ENCODE measurements around the gene ID1. TPM values are rescaled to one million over a fixed set of nuclear protein-coding genes. Genes with fewer than 3 reads are reported as not detected.
"Not testable (repeated sequence)": the region's sequence is repeated elsewhere in the genome, so short reads cannot be mapped to it uniquely, and the experiment has no call there.

The ID1 gene
- total RNA-seq, 1 donor, result 27.2 TPM

DNA sequence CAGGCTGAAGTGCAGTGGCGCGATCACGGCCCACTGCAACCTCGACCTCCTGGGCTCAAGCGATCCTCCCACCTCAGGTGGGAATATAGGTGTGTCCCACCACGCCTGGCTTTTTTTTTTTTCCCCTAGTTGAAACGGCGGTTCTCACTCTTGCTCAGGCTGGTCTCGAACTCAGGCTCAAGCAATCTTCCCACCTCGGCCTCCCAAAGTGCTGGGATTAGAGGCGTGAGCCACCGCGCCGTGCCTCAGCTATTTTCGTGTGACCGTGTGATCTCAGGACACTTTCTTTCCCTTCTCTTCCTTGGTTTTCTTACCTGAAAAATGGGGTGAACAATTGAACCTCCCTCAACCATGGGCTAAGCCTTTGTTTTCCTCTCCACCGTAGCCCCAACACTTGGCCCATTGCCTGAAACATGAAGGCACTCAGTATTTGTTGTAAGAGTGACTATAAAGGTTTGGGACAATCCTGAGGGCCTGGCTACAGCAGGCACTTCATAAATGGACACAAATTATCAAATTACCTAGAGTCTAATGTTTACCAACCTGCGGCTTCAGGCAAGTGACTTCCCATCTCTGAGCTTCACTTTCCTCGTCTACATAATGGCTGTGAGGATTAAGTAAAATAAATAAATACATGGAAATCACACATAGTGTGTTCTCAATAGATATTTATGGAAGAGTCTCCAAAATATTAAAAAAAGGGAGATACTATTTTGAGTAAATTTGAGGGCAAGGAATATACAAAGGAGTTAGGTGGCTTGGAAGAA is 31.4 kb upstream of the ID1 start:
- DNase-seq (ENCODE audit: low read depth), result peak; percentile 24
- TF ChIP-seq, protein P1, sequence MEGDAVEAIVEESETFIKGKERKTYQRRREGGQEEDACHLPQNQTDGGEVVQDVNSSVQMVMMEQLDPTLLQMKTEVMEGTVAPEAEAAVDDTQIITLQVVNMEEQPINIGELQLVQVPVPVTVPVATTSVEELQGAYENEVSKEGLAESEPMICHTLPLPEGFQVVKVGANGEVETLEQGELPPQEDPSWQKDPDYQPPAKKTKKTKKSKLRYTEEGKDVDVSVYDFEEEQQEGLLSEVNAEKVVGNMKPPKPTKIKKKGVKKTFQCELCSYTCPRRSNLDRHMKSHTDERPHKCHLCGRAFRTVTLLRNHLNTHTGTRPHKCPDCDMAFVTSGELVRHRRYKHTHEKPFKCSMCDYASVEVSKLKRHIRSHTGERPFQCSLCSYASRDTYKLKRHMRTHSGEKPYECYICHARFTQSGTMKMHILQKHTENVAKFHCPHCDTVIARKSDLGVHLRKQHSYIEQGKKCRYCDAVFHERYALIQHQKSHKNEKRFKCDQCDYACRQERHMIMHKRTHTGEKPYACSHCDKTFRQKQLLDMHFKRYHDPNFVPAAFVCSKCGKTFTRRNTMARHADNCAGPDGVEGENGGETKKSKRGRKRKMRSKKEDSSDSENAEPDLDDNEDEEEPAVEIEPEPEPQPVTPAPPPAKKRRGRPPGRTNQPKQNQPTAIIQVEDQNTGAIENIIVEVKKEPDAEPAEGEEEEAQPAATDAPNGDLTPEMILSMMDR (IDR thresholded peaks at IDR 0.05; ENCODE audit: insufficient read depth, low read depth, low read length), result no peak
- peak overlapping the region; percentile 77 for H3K4me3 ChIP-seq (ENCODE audit: low read depth, low read length)

DNA sequence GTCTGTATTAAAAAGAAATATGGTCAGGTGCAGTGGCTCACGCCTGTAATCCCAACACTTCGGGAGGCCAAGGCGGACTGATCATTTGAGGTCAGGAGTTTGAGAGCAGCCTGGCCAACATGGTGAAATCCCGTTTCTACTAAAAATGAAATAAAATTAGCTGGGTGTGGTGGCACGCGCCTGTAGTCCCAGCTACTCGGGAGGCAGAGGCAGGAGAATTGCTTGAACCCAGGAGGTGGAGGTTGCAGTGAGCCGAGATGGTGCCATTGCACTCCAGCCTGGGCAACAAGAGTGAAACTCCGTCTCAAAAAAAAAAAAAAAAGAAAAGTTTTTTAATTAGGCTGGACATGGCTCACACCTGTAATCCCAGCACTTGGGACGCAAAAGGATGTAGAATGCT is 30.1 kb upstream of the ID1 start:
- H3K4me3 ChIP-seq (ENCODE audit: low read depth, low read length); DNase-seq (ENCODE audit: low read depth): not testable (repeated sequence)

DNA sequence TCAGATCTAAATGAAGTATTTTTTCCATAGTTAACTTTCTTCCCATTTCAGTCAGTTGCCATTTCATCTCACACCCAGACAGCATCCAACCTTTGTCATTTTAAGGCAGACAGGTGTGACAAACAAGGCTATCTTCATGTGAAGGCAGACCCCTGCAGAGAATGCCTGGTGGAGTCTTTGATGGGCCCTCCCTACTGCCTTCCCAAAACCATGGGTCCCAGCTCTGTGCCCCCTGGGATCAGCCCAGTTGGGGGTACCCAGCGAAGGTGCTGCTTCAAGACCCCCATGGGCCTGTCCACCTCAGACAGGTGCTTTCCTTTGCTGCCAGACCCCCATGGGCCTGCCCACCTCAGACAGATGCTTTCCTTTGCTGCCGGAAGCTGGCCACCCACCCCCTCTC is 28.3 kb upstream of the ID1 start:
- no peak for DNase-seq (ENCODE audit: low read depth)
- no peak overlapping the region for H3K4me3 ChIP-seq (ENCODE audit: low read depth, low read length)
- TF ChIP-seq, protein P1 (IDR thresholded peaks at IDR 0.05; ENCODE audit: insufficient read depth, low read depth, low read length), result no peak

DNA sequence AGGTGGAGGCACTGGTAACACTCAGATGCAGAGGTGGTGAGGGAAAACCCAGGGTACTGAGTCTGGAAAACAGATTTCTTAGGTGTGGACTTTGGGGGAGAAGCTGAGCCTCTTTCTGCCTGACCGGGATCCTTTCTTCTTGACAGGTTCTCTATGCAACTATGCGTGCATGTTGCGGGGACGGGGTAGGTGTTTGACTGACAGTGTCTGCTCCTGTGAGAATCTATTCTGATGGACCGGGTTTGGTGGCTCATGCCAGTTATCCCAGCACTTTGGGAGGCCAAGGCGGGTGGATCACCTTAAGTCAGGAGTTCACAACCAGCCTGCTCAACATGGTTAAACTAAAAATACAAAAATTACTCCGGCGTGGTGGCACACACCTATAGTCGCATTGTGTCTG is 27.9 kb upstream of the ID1 start:
- TF ChIP-seq, protein P1 (IDR thresholded peaks at IDR 0.05; ENCODE audit: insufficient read depth, low read depth, low read length), result no peak
- no peak for DNase-seq (ENCODE audit: low read depth)
- no peak overlapping the region for H3K4me3 ChIP-seq (ENCODE audit: low read depth, low read length)

DNA sequence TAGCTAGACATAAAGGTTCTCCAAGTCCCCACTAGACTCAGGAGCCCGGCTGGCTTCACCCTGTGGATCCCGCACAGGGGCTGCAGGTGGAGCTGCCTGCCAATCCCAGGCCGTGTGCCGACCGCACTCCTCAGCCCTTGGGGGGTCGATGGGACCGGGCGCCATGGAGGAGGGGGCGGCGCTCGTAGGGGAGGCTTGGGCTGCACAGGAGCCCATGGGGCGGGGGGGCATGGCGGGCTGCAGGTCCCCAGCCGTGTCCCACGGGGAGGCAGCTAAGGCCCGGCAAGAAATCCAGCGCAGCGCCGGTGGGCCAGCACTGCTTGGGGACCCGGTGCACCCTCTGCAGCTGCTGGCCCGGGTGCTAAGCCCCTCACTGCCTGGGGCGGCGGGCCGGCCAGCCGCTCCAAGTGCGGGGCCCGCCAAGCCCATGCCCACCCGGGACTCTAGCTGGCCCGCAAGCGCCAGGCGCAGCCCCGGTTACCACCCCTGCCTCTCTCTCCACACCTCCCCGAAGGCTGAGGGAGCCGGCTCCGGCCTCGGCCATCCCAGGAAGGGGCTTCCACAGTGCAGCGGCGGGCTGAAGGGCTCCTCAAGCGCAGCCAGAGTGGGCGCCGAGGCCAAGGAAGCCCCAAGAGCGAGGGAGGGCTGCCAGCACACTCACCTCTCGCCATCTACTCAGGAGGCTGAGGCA is 26.5 kb upstream of the ID1 start:
- TF ChIP-seq, protein P1 (IDR thresholded peaks at IDR 0.05; ENCODE audit: insufficient read depth, low read depth, low read length), result no peak
- no peak for DNase-seq (ENCODE audit: low read depth)
- H3K4me3 ChIP-seq (ENCODE audit: low read depth, low read length), result no peak overlapping the region

DNA sequence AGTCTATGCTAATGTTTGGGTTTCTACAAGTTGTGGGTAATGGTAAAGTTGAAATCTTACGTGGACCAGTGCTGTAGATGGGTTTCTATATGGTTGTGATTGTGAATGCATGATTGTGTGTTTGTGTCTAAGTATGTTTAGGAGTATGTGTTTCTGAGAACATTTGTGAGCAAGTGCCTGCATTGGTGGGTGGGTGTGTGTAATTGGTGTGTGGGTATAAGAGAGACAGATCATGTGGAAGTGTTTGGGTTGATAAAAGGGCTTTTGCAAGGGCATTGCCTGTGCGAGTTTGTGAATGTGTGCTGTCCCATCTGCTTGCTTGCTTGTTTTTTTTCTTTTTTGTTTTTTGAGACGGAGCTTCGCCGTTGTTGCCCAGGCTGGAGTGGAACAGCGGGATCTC is 25.8 kb upstream of the ID1 start:
- no peak overlapping the region for H3K4me3 ChIP-seq (ENCODE audit: low read depth, low read length)
- TF ChIP-seq, protein P1 (IDR thresholded peaks at IDR 0.05; ENCODE audit: insufficient read depth, low read depth, low read length), result no peak
- no peak for DNase-seq (ENCODE audit: low read depth)

DNA sequence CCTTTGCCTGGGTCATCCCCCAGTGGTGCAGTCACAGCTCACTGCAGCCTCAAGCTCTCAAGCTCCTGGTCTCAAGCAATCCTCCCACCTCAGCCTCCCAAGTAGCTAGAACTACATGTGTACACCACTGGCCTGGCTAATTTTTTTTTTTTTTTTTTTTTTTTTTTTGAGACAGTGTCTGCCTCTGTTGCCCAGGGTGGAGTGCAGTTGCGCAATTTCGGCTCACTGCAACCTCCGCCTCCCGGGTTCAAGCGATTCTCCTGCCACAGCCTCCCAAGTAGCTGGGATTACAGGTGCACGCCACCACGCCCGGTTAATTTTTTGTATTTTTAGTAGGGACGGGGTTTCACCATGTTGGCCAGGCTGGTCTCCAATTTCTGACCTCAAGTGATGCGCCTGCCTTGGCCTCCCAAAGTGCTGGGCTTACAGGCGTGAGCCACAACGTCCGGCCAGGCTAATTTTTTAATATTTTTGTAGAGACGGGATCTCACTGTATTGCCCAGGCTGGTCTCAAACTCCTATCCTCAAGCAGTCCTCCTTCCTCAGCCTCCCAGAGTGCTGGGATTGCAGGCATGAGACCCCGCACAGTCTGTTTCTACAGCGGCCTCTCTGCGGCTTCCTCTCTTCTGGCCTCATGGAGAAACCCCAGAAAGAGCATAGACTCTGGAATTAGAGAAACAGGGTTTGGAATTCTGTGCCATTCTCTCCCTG is 25.0 kb upstream of the ID1 start:
- not testable (repeated sequence) for DNase-seq (ENCODE audit: low read depth); H3K4me3 ChIP-seq (ENCODE audit: low read depth, low read length)
